ENCODE measurements around the gene TOPAZ1.

DNA sequence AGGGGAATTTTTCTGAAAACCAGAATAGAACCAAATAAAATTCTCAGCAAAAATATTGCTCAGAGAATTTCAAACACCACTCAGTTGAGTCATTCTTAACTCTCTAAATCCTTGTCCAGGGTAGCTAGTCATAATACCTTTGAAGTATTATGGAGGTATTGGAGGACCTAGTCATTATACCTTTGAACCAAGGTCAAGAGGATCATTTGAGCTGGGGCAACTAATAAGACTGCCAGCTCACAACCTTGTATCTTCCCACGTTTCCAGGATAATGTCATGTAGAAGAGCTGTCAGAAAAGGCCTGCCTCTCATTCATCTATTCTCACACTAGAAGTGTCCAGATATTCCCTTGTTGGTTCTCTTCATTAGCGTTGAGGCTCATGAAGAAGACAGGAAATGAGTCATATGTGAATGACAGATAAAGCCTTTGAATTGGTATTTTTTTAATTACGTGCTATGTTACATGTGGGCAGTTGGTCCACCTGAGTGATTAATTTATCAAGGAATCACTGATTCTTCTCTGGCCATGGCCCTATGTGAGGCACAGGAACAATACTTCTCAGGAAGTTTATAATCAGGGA is 48.3 kb downstream of the TOPAZ1 start:
- TF ChIP-seq, protein P1, sequence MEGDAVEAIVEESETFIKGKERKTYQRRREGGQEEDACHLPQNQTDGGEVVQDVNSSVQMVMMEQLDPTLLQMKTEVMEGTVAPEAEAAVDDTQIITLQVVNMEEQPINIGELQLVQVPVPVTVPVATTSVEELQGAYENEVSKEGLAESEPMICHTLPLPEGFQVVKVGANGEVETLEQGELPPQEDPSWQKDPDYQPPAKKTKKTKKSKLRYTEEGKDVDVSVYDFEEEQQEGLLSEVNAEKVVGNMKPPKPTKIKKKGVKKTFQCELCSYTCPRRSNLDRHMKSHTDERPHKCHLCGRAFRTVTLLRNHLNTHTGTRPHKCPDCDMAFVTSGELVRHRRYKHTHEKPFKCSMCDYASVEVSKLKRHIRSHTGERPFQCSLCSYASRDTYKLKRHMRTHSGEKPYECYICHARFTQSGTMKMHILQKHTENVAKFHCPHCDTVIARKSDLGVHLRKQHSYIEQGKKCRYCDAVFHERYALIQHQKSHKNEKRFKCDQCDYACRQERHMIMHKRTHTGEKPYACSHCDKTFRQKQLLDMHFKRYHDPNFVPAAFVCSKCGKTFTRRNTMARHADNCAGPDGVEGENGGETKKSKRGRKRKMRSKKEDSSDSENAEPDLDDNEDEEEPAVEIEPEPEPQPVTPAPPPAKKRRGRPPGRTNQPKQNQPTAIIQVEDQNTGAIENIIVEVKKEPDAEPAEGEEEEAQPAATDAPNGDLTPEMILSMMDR (IDR thresholded peaks at IDR 0.05; ENCODE audit: poor library complexity, severe bottlenecking) = no peak
- TF ChIP-seq EP300 (conservative IDR thresholded peaks at IDR 0.05; ENCODE audit: poor library complexity, severe bottlenecking) (no peak), RAD21 (conservative IDR thresholded peaks at IDR 0.05) (no peak)
